Suprapubic skin (tissue), 4 donors: ENCODE data around the gene ELMO1.

Experiments used
- EP300 ChIP-seq: sonication (generic); formaldehyde crosslinking; IDR thresholded peaks from one replicate; pipeline ENCODE4 v1.6.1; 2017; ENCODE audit warnings: antibody characterized with exemption
- POLR2A ChIP-seq, 2 donors: fragments of 450-650 bp; IDR thresholded peaks; one replicate each; pipeline ENCODE4 v1.6.1; 2017; ENCODE audit warnings: antibody characterized with exemption in 2 of 2, mild to moderate bottlenecking in 2 of 2, moderate library complexity in 2 of 2
- POLR2AphosphoS5 ChIP-seq, 3 donors: sonication (generic); formaldehyde crosslinking; IDR thresholded peaks; one replicate each; pipeline ENCODE4 v1.6.1; 2017; ENCODE audit warnings: antibody characterized with exemption in 3 of 3
- TF ChIP-seq, protein P1 (sequence below), 2 donors: fragments of 200-600 bp in 1 of 2; fragments of 450-650 bp in 1 of 2; sonication (generic) in 1 of 2; IDR thresholded peaks; one replicate each; pipeline ENCODE4 v1.5.1; 2016 to 2019; ENCODE audit warnings: antibody characterized with exemption in 2 of 2, mild to moderate bottlenecking in 1 of 2, moderate library complexity in 1 of 2

DNA sequence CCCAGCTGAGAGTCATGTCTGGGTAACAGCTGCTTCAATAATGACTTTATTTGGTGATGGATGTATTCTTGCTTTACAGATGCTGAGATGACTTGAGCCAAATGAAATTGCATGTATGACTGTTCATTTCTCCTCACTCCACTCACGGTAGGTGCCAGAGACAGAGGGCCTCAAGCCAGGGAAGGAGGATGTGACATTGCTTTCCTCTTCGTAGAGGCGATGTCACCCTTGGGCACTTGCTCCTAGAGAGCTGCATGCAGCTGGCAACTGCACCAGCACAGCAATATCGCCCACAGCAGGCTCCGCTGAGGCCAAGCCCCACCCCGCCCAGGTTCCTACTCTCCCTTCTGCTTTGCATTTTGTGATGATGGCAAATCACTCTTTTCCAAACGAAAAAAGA, 607.8 kb downstream of the ELMO1 start:
- no peak for TF ChIP-seq POLR2AphosphoS5 (IDR thresholded peaks at IDR 0.05)
- TF ChIP-seq, protein P1, sequence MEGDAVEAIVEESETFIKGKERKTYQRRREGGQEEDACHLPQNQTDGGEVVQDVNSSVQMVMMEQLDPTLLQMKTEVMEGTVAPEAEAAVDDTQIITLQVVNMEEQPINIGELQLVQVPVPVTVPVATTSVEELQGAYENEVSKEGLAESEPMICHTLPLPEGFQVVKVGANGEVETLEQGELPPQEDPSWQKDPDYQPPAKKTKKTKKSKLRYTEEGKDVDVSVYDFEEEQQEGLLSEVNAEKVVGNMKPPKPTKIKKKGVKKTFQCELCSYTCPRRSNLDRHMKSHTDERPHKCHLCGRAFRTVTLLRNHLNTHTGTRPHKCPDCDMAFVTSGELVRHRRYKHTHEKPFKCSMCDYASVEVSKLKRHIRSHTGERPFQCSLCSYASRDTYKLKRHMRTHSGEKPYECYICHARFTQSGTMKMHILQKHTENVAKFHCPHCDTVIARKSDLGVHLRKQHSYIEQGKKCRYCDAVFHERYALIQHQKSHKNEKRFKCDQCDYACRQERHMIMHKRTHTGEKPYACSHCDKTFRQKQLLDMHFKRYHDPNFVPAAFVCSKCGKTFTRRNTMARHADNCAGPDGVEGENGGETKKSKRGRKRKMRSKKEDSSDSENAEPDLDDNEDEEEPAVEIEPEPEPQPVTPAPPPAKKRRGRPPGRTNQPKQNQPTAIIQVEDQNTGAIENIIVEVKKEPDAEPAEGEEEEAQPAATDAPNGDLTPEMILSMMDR (IDR thresholded peaks at IDR 0.05): no peak
- TF ChIP-seq POLR2A (IDR thresholded peaks at IDR 0.05): no peak
- TF ChIP-seq EP300: no peak
